Fibroblast of lung (primary cell): Measurements from ENCODE around the gene KCNIP3. TPM values are rescaled to one million over a fixed set of nuclear protein-coding genes. Genes with fewer than 3 reads are reported as not detected.
"Not testable (repeated sequence)": the region's sequence is repeated elsewhere in the genome, so short reads cannot be mapped to it uniquely, and the experiment has no call there.

Experiments used
- DNase-seq, 2 donors: peaks; one replicate each; pipeline versions ENCODE4 v3.0.0 to v3.0.0-alpha.2; 2010; ENCODE audit warnings: low read depth in 2 of 2
- H2AFZ ChIP-seq: 2 replicates; pipeline ENCODE4 v1.5.1; 2012; ENCODE audit warnings: low read length, control low read depth, inconsistent platforms
- H3K27ac ChIP-seq: 2 replicates; pipeline ENCODE4 v1.5.1; 2011; ENCODE audit warnings: low read length, control low read depth; ENCODE audit not compliant: insufficient read depth
- H3K27me3 ChIP-seq: 2 replicates; pipeline ENCODE4 v1.5.1; 2011; ENCODE audit warnings: mild to moderate bottlenecking, low read length; ENCODE audit not compliant: control insufficient read depth, insufficient read depth
- H3K36me3 ChIP-seq: 2 replicates; pipeline ENCODE4 v1.5.1; 2011; ENCODE audit warnings: low read length; ENCODE audit not compliant: control insufficient read depth, insufficient read depth
- H3K4me1 ChIP-seq: 2 replicates; pipeline ENCODE4 v1.5.1; 2011; ENCODE audit warnings: low read length; ENCODE audit not compliant: control insufficient read depth, insufficient read depth; ENCODE audit errors: extremely low read depth
- H3K4me2 ChIP-seq: 2 replicates; pipeline ENCODE4 v1.5.1; 2011; ENCODE audit warnings: low read length, control low read depth; ENCODE audit not compliant: insufficient read depth; ENCODE audit errors: extremely low read depth
- H3K4me3 ChIP-seq, 4 experiments: fragments of 200-600 bp in 1 of 4; sonication (generic) in 1 of 4; replicated peaks in 1 of 4; 2 replicates each; pipeline ENCODE4 v1.5.1; 2011 to 2016; ENCODE audit warnings: low read length in 4 of 4, low read depth in 3 of 4, mild to moderate bottlenecking in 3 of 4, control low read depth in 2 of 4, inconsistent platforms in 1 of 4, mixed read lengths in 1 of 4; ENCODE audit not compliant: insufficient read depth in 1 of 4; ENCODE audit errors: control extremely low read depth in 1 of 4
- H3K79me2 ChIP-seq: 2 replicates; pipeline ENCODE4 v1.5.1; 2012; ENCODE audit warnings: mild to moderate bottlenecking, low read length, inconsistent platforms; ENCODE audit not compliant: control insufficient read depth, insufficient read depth
- H3K9ac ChIP-seq: 2 replicates; pipeline ENCODE4 v1.5.1; 2011; ENCODE audit warnings: mild to moderate bottlenecking, low read length, control low read depth; ENCODE audit not compliant: insufficient read depth
- H3K9me3 ChIP-seq: 2 replicates; pipeline ENCODE4 v1.5.1; 2012; ENCODE audit warnings: low read depth, low read length; ENCODE audit not compliant: control insufficient read depth, insufficient read depth
- H4K20me1 ChIP-seq: 2 replicates; pipeline ENCODE4 v1.5.1; 2011; ENCODE audit warnings: low read length; ENCODE audit not compliant: control insufficient read depth, insufficient read depth; ENCODE audit errors: extremely low read depth
- CTCF ChIP-seq, 2 donors: IDR thresholded peaks in 1 of 2; conservative IDR thresholded peaks in 1 of 2; 1 replicate in 1 of 2; 2 replicates in 1 of 2; pipeline ENCODE4 v1.5.1; 2011 to 2012; ENCODE audit warnings: low read length in 2 of 2, control low read depth in 1 of 2, inconsistent platforms in 1 of 2, low read depth in 1 of 2, mild to moderate bottlenecking in 1 of 2
- EZH2 ChIP-seq: IDR thresholded peaks from 2 replicates; pipeline ENCODE4 v1.5.1; 2012; ENCODE audit warnings: low read length, control low read depth, mild to moderate bottlenecking; ENCODE audit errors: missing control alignments
- polyA plus RNA-seq, 2 donors: library from polyadenylated mRNA; depleted of rRNA in 1 of 2; stranded (reverse) in 1 of 2; unstranded in 1 of 2; fragments of >200 nt; gene quantifications; 2 replicates each; pipeline ENCODE4 v1.2.1, GENCODE V29; 2011 to 2012; ENCODE audit warnings: missing spikeins in 1 of 2
- total RNA-seq: library from RNA; depleted of rRNA; stranded (reverse); fragments of >200 nt; gene quantifications from 2 replicates; pipeline ENCODE4 v1.2.1, GENCODE V29; 2014

Gene KCNIP3
- total and polyA plus RNA-seq, 2 donors (not counting 1 experiment from before 2014, with no cell fraction given), result 0.32 to 1.7 TPM

GRCh38 chr2:95353613-95354468 is 56.7 kb downstream of the KCNIP3 start:
- no peak overlapping the region for H3K27ac ChIP-seq
- no peaks in the 10 kb centered on the region for H3K9me3 ChIP-seq
- no peaks in the 10 kb centered on the region for H3K79me2 ChIP-seq
- no peaks in the 10 kb centered on the region for H3K27me3 ChIP-seq
- H3K4me3 ChIP-seq, result no peak overlapping the region
- no peaks in the 10 kb centered on the region for H4K20me1 ChIP-seq
- H3K36me3 ChIP-seq, result no peaks in the 10 kb centered on the region
- H3K4me2 ChIP-seq, result no peak overlapping the region
- H3K4me1 ChIP-seq, result no peaks in the 10 kb centered on the region
- no peak overlapping the region for H2AFZ ChIP-seq
- no peak overlapping the region for H3K9ac ChIP-seq
- no peak for DNase-seq
- TF ChIP-seq CTCF (conservative IDR thresholded peaks at IDR 0.05 in 1 of 2, IDR thresholded peaks at IDR 0.05 in 1 of 2; ENCODE audit: low read depth in 1 of 2, low read length in 2 of 2) (no peak), EZH2 (no peak)

- Histone ChIP-seq H3K9ac (no peak overlapping the region), H3K79me2 (no peaks in the 10 kb centered on the region), H3K27me3 (no peaks in the 10 kb centered on the region), H4K20me1 (no peaks in the 10 kb centered on the region), H3K27ac (no peak overlapping the region), H3K36me3 (no peaks in the 10 kb centered on the region), H2AFZ (no peak overlapping the region), H3K4me1 (no peaks in the 10 kb centered on the region), H3K9me3 (no peaks in the 10 kb centered on the region), H3K4me2 (no peak overlapping the region), H3K4me3 (no peak overlapping the region)
- no peak for DNase-seq
- no peak for TF ChIP-seq CTCF (conservative IDR thresholded peaks at IDR 0.05 in 1 of 2, IDR thresholded peaks at IDR 0.05 in 1 of 2; ENCODE audit: low read depth in 1 of 2, low read length in 2 of 2)
- no peak for TF ChIP-seq EZH2
Measured at GRCh38 chr2:95354469-95354901, 57.3 kb downstream of the KCNIP3 start.

- Histone ChIP-seq H3K4me2 (no peak overlapping the region), H3K27ac (no peak overlapping the region), H3K4me1 (no peaks in the 10 kb centered on the region), H2AFZ (no peak overlapping the region), H4K20me1 (no peaks in the 10 kb centered on the region), H3K27me3 (no peaks in the 10 kb centered on the region), H3K9ac (no peak overlapping the region), H3K4me3 (no peak overlapping the region), H3K9me3 (no peaks in the 10 kb centered on the region), H3K79me2 (no peaks in the 10 kb centered on the region), H3K36me3 (no peaks in the 10 kb centered on the region)
- TF ChIP-seq EZH2 (no peak), CTCF (conservative IDR thresholded peaks at IDR 0.05 in 1 of 2, IDR thresholded peaks at IDR 0.05 in 1 of 2; ENCODE audit: low read depth in 1 of 2, low read length in 2 of 2) (no peak)
- DNase-seq, result no peak
Measured at GRCh38 chr2:95354925-95355324, 57.8 kb downstream of the KCNIP3 start.

- not testable (repeated sequence) for H4K20me1 ChIP-seq, H3K27me3 ChIP-seq, H3K4me2 ChIP-seq, DNase-seq, H3K27ac ChIP-seq, H3K9me3 ChIP-seq, H3K36me3 ChIP-seq, H3K4me1 ChIP-seq, H3K9ac ChIP-seq, H3K4me3 ChIP-seq, H3K79me2 ChIP-seq, H2AFZ ChIP-seq
Measured at GRCh38 chr2:95355486-95355885, 58.3 kb downstream of the KCNIP3 start.
